Fibroblast of lung (primary cell): ENCODE results near the gene VSTM1. TPM values are rescaled to one million over a fixed set of nuclear protein-coding genes. Genes with fewer than 3 reads are reported as not detected.

Experiments used
- DNase-seq, 2 donors: peaks; one replicate each; pipeline versions ENCODE4 v3.0.0 to v3.0.0-alpha.2; 2010; ENCODE audit warnings: low read depth in 2 of 2
- H2AFZ ChIP-seq: 2 replicates; pipeline ENCODE4 v1.5.1; 2012; ENCODE audit warnings: low read length, control low read depth, inconsistent platforms
- H3K27ac ChIP-seq: 2 replicates; pipeline ENCODE4 v1.5.1; 2011; ENCODE audit warnings: low read length, control low read depth; ENCODE audit not compliant: insufficient read depth
- H3K27me3 ChIP-seq: 2 replicates; pipeline ENCODE4 v1.5.1; 2011; ENCODE audit warnings: mild to moderate bottlenecking, low read length; ENCODE audit not compliant: control insufficient read depth, insufficient read depth
- H3K36me3 ChIP-seq: 2 replicates; pipeline ENCODE4 v1.5.1; 2011; ENCODE audit warnings: low read length; ENCODE audit not compliant: control insufficient read depth, insufficient read depth
- H3K4me1 ChIP-seq: 2 replicates; pipeline ENCODE4 v1.5.1; 2011; ENCODE audit warnings: low read length; ENCODE audit not compliant: control insufficient read depth, insufficient read depth; ENCODE audit errors: extremely low read depth
- H3K4me2 ChIP-seq: 2 replicates; pipeline ENCODE4 v1.5.1; 2011; ENCODE audit warnings: low read length, control low read depth; ENCODE audit not compliant: insufficient read depth; ENCODE audit errors: extremely low read depth
- H3K4me3 ChIP-seq, 4 experiments: fragments of 200-600 bp in 1 of 4; sonication (generic) in 1 of 4; replicated peaks in 1 of 4; 2 replicates each; pipeline ENCODE4 v1.5.1; 2011 to 2016; ENCODE audit warnings: low read length in 4 of 4, low read depth in 3 of 4, mild to moderate bottlenecking in 3 of 4, control low read depth in 2 of 4, inconsistent platforms in 1 of 4, mixed read lengths in 1 of 4; ENCODE audit not compliant: insufficient read depth in 1 of 4; ENCODE audit errors: control extremely low read depth in 1 of 4
- H3K79me2 ChIP-seq: 2 replicates; pipeline ENCODE4 v1.5.1; 2012; ENCODE audit warnings: mild to moderate bottlenecking, low read length, inconsistent platforms; ENCODE audit not compliant: control insufficient read depth, insufficient read depth
- H3K9ac ChIP-seq: 2 replicates; pipeline ENCODE4 v1.5.1; 2011; ENCODE audit warnings: mild to moderate bottlenecking, low read length, control low read depth; ENCODE audit not compliant: insufficient read depth
- H3K9me3 ChIP-seq: 2 replicates; pipeline ENCODE4 v1.5.1; 2012; ENCODE audit warnings: low read depth, low read length; ENCODE audit not compliant: control insufficient read depth, insufficient read depth
- H4K20me1 ChIP-seq: 2 replicates; pipeline ENCODE4 v1.5.1; 2011; ENCODE audit warnings: low read length; ENCODE audit not compliant: control insufficient read depth, insufficient read depth; ENCODE audit errors: extremely low read depth
- EZH2 ChIP-seq: IDR thresholded peaks from 2 replicates; pipeline ENCODE4 v1.5.1; 2012; ENCODE audit warnings: low read length, control low read depth, mild to moderate bottlenecking; ENCODE audit errors: missing control alignments
- polyA plus RNA-seq, 2 donors: library from polyadenylated mRNA; depleted of rRNA in 1 of 2; stranded (reverse) in 1 of 2; unstranded in 1 of 2; fragments of >200 nt; gene quantifications; 2 replicates each; pipeline ENCODE4 v1.2.1, GENCODE V29; 2011 to 2012; ENCODE audit warnings: missing spikeins in 1 of 2
- total RNA-seq: library from RNA; depleted of rRNA; stranded (reverse); fragments of >200 nt; gene quantifications from 2 replicates; pipeline ENCODE4 v1.2.1, GENCODE V29; 2014
- TF ChIP-seq, protein P1 (sequence below), 2 donors: IDR thresholded peaks in 1 of 2; conservative IDR thresholded peaks in 1 of 2; 1 replicate in 1 of 2; 2 replicates in 1 of 2; pipeline ENCODE4 v1.5.1; 2011 to 2012; ENCODE audit warnings: low read length in 2 of 2, control low read depth in 1 of 2, inconsistent platforms in 1 of 2, low read depth in 1 of 2, mild to moderate bottlenecking in 1 of 2

VSTM1 gene
- total and polyA plus RNA-seq, 2 donors (not counting 1 experiment from before 2014, with no cell fraction given), result not detected

DNA sequence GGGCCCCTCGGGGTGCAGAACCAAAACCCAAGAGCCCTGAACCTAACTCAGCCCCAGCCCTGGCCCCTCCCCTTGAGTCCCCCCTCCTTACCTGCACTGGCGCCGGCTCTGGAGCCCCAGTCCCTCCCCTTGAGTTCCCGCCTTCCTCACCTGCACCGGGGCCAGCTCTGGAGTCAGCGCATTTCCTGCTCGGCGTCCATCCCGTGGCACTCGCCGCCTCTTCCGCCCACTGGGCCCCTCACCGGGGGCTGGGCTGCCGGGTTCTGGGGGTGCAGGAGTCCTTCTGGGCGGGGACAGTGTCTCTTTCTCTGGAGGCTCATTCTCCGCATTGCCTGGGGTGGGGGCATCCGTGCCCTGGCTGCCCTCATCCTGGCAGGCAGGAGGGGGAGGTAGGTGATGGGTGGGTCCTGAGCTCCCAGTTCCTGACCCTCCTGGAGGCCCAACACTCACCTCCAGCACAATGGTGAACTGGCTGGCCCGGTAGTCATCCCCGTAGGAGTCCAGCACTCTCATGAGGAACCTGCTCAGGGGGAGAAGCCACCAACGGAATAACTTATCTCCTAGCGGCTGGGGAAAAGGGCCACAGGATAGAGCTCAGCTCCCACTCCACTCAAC is 44.3 kb upstream of the VSTM1 start:
- no peak overlapping the region for H3K4me2 ChIP-seq
- no peaks in the 10 kb centered on the region for H3K27me3 ChIP-seq
- H4K20me1 ChIP-seq, result no peaks in the 10 kb centered on the region
- H3K9me3 ChIP-seq, result no peaks in the 10 kb centered on the region
- H3K36me3 ChIP-seq, result peaks cover 12% of the 10 kb centered on the region
- no peaks in the 10 kb centered on the region for H3K4me1 ChIP-seq
- no peak overlapping the region for H3K4me3 ChIP-seq
- no peak for DNase-seq
- H3K27ac ChIP-seq, result no peak overlapping the region
- H2AFZ ChIP-seq, result no peak overlapping the region
- TF ChIP-seq, protein P1, sequence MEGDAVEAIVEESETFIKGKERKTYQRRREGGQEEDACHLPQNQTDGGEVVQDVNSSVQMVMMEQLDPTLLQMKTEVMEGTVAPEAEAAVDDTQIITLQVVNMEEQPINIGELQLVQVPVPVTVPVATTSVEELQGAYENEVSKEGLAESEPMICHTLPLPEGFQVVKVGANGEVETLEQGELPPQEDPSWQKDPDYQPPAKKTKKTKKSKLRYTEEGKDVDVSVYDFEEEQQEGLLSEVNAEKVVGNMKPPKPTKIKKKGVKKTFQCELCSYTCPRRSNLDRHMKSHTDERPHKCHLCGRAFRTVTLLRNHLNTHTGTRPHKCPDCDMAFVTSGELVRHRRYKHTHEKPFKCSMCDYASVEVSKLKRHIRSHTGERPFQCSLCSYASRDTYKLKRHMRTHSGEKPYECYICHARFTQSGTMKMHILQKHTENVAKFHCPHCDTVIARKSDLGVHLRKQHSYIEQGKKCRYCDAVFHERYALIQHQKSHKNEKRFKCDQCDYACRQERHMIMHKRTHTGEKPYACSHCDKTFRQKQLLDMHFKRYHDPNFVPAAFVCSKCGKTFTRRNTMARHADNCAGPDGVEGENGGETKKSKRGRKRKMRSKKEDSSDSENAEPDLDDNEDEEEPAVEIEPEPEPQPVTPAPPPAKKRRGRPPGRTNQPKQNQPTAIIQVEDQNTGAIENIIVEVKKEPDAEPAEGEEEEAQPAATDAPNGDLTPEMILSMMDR (conservative IDR thresholded peaks at IDR 0.05 in 1 of 2, IDR thresholded peaks at IDR 0.05 in 1 of 2; ENCODE audit: low read depth in 1 of 2, low read length in 2 of 2), result no peak
- TF ChIP-seq EZH2, result no peak
- peaks cover 9% of the 10 kb centered on the region for H3K79me2 ChIP-seq
- no peak overlapping the region for H3K9ac ChIP-seq

DNA sequence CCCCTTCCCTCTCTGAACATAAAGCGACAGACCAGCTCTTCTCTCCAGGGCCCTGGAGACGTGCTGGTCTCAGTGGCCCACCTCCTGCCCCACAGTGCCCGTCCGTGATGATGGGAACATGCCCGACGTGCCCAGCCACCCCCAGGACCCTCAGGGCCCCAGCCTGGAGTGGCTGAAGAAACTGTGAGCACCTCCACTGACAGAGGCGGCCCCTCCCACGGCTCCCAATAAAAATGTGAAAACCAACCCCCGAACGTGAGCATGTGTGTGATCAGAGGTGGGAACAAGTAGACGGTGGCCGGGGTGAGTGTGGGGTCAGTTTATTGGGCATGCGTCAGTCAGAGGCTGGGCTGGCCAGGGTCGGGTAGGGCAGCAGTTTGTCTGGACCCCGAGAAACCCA is 43.0 kb upstream of the VSTM1 start:
- Histone ChIP-seq H4K20me1 (no peaks in the 10 kb centered on the region), H3K9ac (no peak overlapping the region), H3K79me2 (peaks cover 11% of the 10 kb centered on the region), H3K27ac (no peak overlapping the region), H3K27me3 (no peaks in the 10 kb centered on the region), H3K4me1 (no peaks in the 10 kb centered on the region), H3K36me3 (peaks cover 12% of the 10 kb centered on the region), H3K4me2 (no peak overlapping the region), H3K9me3 (no peaks in the 10 kb centered on the region), H3K4me3 (no peak overlapping the region), H2AFZ (no peak overlapping the region)
- DNase-seq, result no peak
- TF ChIP-seq EZH2, result no peak
- TF ChIP-seq, protein P1 (conservative IDR thresholded peaks at IDR 0.05 in 1 of 2, IDR thresholded peaks at IDR 0.05 in 1 of 2; ENCODE audit: low read depth in 1 of 2, low read length in 2 of 2), result no peak

DNA sequence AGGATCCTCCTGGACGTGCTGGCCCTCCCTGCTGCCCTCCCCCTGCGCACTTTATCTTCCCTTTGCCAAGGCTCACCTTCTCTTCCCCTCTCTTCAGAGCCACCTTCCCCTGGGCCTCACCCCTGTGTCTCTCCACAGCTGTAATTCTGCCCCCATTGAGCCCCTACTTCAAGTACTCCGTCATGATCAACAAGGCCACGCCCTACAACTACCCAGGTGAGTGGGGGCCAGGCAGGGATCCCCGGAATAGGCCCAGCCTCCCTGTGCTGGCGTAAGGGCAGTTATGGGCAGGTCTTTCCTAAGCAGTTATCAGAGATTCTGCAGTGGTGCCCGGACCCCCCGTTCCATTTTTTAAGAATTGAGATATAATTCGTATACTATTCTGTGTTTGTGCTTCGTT is 42.1 kb upstream of the VSTM1 start:
- TF ChIP-seq, protein P1 (conservative IDR thresholded peaks at IDR 0.05 in 1 of 2, IDR thresholded peaks at IDR 0.05 in 1 of 2; ENCODE audit: low read depth in 1 of 2, low read length in 2 of 2), result no peak
- no peak for TF ChIP-seq EZH2
- peaks cover 11% of the 10 kb centered on the region for H3K79me2 ChIP-seq
- H3K9me3 ChIP-seq, result no peaks in the 10 kb centered on the region
- no peak overlapping the region for H3K9ac ChIP-seq
- H4K20me1 ChIP-seq, result no peaks in the 10 kb centered on the region
- H2AFZ ChIP-seq, result no peak overlapping the region
- DNase-seq, result no peak
- peaks cover 11% of the 10 kb centered on the region for H3K36me3 ChIP-seq
- no peaks in the 10 kb centered on the region for H3K4me1 ChIP-seq
- H3K4me2 ChIP-seq, result no peak overlapping the region
- no peak overlapping the region for H3K27ac ChIP-seq
- H3K4me3 ChIP-seq, result no peak overlapping the region
- H3K27me3 ChIP-seq, result no peaks in the 10 kb centered on the region
